GM18517 (cell line): ENCODE data around the gene MKNK1.

Source experiments
- ATAC-seq: cut with Tn5 transposase; IDR thresholded peaks from one replicate; pipeline ENCODE4 v1.9.1; 2021; ENCODE audit warnings: mild to moderate bottlenecking, moderate library complexity; ENCODE audit not compliant: unreplicated experiment

The MKNK1 gene

GRCh38 chr1:46599059-46599970 is 4.8 kb downstream of the MKNK1 start:
- no peak for ATAC-seq

GRCh38 chr1:46596846-46597245 is 7.2 kb downstream of the MKNK1 start:
- no peak for ATAC-seq

GRCh38 chr1:46596036-46596435 is 8.0 kb downstream of the MKNK1 start:
- no peak for ATAC-seq

GRCh38 chr1:46595127-46595526 is 8.9 kb downstream of the MKNK1 start:
- no peak for ATAC-seq

- ATAC-seq, result no peak
Measured at GRCh38 chr1:46594063-46594462, 10.0 kb downstream of the MKNK1 start.

- ATAC-seq, result no peak
Measured at GRCh38 chr1:46592823-46593222, 11.2 kb downstream of the MKNK1 start.

- ATAC-seq, result no peak
Measured at GRCh38 chr1:46589529-46589928, 14.5 kb downstream of the MKNK1 start.

- no peak for ATAC-seq
Measured at GRCh38 chr1:46587069-46587468, 17.0 kb downstream of the MKNK1 start.

- no peak for ATAC-seq
Measured at GRCh38 chr1:46585312-46585938, 18.6 kb downstream of the MKNK1 start.

GRCh38 chr1:46583494-46583893 is 20.6 kb downstream of the MKNK1 start:
- ATAC-seq, result no peak

GRCh38 chr1:46582972-46583371 is 21.1 kb downstream of the MKNK1 start:
- no peak for ATAC-seq

- no peak for ATAC-seq
Measured at GRCh38 chr1:46581681-46582455, 22.2 kb downstream of the MKNK1 start.

- ATAC-seq, result no peak
Measured at GRCh38 chr1:46580140-46580903, 23.7 kb downstream of the MKNK1 start.

GRCh38 chr1:46577671-46578070 is 26.4 kb downstream of the MKNK1 start:
- ATAC-seq, result no peak

- no peak for ATAC-seq
Measured at GRCh38 chr1:46576596-46576995, 27.5 kb downstream of the MKNK1 start.

GRCh38 chr1:46575778-46576177 is 28.3 kb downstream of the MKNK1 start:
- no peak for ATAC-seq

GRCh38 chr1:46575300-46575699 is 28.8 kb downstream of the MKNK1 start:
- no peak for ATAC-seq

GRCh38 chr1:46571691-46572225 is 32.3 kb downstream of the MKNK1 start:
- no peak for ATAC-seq

- ATAC-seq, result no peak
Measured at GRCh38 chr1:46569884-46570725, 34.0 kb downstream of the MKNK1 start.

- no peak for ATAC-seq
Measured at GRCh38 chr1:46569116-46569515, 35.0 kb downstream of the MKNK1 start.
